Testis (tissue), 3 donors: Measurements from ENCODE around the gene XRCC2. TPM values are rescaled to one million over a fixed set of nuclear protein-coding genes. Genes with fewer than 3 reads are reported as not detected.

Source experiments
- DNase-seq: peaks from one replicate; pipeline ENCODE4 v3.0.0-alpha.2; 2019
- H3K27ac ChIP-seq, 2 donors: fragments of 200-600 bp; sonication (generic); one replicate each; pipeline ENCODE4 v1.5.1; 2019
- H3K27me3 ChIP-seq: fragments of 200-600 bp; sonication (generic); one replicate; pipeline ENCODE4 v1.5.1; 2019
- H3K36me3 ChIP-seq: fragments of 200-600 bp; sonication (generic); one replicate; pipeline ENCODE4 v1.5.1; 2017; ENCODE audit warnings: low read depth; ENCODE audit errors: missing control alignments
- H3K4me1 ChIP-seq: fragments of 200-600 bp; sonication (generic); one replicate; pipeline ENCODE4 v1.5.1; 2019
- H3K4me3 ChIP-seq, 2 donors: fragments of 200-600 bp; sonication (generic); one replicate each; pipeline ENCODE4 v1.5.1; 2017 to 2019
- H3K9me3 ChIP-seq: fragments of 200-600 bp; sonication (generic); one replicate; pipeline ENCODE4 v1.5.1; 2017
- POLR2A ChIP-seq: fragments of 450-650 bp; IDR thresholded peaks from one replicate; pipeline ENCODE4 v1.6.1; 2017; ENCODE audit warnings: antibody characterized with exemption, mild to moderate bottlenecking, moderate library complexity
- WGBS, 2 donors: methylation state at CpG; one replicate each; pipeline ENCODE4 v1.1.5; 2018; 5-methylcytosine and 5-hydroxymethylcytosine counted together
- intact Hi-C: fragments of 100-400 bp; cut with DNase I; formaldehyde crosslinking; loops from one replicate; pipeline ENCODE4 v1.15.1; 2023; ENCODE audit warnings: low total_unique reads
- polyA plus RNA-seq: library from polyadenylated mRNA; stranded (reverse); fragments of 350-450 nt; fragmentation: Illumina TruSeq; extraction: RNeasy Lipid Tissue Mini Kit (QIAGEN cat#74804); gene quantifications from one replicate; pipeline ENCODE4 v1.2.3, GENCODE V29; 2014; ENCODE audit warnings: low read depth, low replicate concordance; ENCODE audit not compliant: insufficient read depth
- total RNA-seq, 2 donors: library from RNA; depleted of rRNA; stranded (reverse); fragments of >200 nt; gene quantifications; one replicate each; pipeline ENCODE4 v1.2.3, GENCODE V29; 2016
- TF ChIP-seq, protein P1 (sequence below), 3 experiments: fragments of 450-650 bp in 2 of 3; fragments of 200-600 bp in 1 of 3; sonication (generic) in 1 of 3; IDR thresholded peaks; one replicate each; pipeline ENCODE4 v1.5.1; 2016 to 2019; ENCODE audit warnings: antibody characterized with exemption in 3 of 3, mild to moderate bottlenecking in 2 of 3, moderate library complexity in 1 of 3

The XRCC2 gene
- total and polyA plus RNA-seq, 3 donors from 2014 or later: 3.4 to 9.6 (median 5.7) TPM

DNA sequence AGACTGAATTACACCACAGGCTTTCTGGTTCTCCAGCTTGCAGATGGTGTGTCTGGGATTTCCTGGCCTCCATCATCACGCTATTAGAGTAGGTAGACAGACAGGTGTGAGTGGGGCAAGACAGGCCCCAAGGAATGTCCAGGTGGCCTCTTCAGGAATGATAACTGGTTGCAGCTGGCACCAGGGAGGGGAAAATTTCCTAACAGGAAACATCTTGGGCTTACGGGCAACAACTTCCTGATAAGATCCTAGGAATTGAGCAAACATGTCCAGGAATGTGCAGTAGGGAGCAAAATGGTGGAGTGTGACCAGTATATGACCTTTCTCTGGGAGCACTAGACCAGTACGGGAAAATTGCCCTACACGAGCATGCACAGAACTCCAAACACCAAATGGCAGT lies 11.3 kb downstream of the XRCC2 start:
- no peak for TF ChIP-seq POLR2A
- TF ChIP-seq, protein P1, sequence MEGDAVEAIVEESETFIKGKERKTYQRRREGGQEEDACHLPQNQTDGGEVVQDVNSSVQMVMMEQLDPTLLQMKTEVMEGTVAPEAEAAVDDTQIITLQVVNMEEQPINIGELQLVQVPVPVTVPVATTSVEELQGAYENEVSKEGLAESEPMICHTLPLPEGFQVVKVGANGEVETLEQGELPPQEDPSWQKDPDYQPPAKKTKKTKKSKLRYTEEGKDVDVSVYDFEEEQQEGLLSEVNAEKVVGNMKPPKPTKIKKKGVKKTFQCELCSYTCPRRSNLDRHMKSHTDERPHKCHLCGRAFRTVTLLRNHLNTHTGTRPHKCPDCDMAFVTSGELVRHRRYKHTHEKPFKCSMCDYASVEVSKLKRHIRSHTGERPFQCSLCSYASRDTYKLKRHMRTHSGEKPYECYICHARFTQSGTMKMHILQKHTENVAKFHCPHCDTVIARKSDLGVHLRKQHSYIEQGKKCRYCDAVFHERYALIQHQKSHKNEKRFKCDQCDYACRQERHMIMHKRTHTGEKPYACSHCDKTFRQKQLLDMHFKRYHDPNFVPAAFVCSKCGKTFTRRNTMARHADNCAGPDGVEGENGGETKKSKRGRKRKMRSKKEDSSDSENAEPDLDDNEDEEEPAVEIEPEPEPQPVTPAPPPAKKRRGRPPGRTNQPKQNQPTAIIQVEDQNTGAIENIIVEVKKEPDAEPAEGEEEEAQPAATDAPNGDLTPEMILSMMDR (IDR thresholded peaks at IDR 0.05): no peak
- no peak overlapping the region for H3K27ac ChIP-seq

DNA sequence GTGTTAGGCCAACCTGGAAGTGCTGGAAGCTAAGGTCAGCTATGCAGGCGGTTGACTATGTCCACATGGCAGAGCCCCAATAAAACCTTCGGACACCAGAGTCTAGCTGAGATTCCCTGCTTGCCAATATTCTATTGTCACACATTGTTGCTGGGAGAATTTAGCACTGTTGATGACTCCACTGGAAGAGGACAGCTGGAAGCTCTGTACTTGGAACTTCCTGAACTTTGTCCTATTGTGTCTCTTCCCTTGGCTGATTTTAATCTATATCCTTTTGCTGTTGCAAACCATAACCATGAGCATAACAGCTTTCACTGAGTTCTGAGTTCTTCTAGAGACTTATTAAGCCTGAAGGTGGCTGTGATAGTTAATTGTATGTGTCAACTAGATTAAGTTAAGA lies 12.0 kb downstream of the XRCC2 start:
- no peak for DNase-seq
- no peaks in the 10 kb centered on the region for H3K36me3 ChIP-seq
- no peak overlapping the region for H3K27ac ChIP-seq
- WGBS, 2 donors: 50 to 77% methylated on average over 1 to 2 of the region's 2 CpGs
- intact Hi-C loops: no loop called here
- no peak overlapping the region for H3K4me3 ChIP-seq
- no peak for TF ChIP-seq POLR2A
- TF ChIP-seq, protein P1 (IDR thresholded peaks at IDR 0.05): no peak
- no peaks in the 10 kb centered on the region for H3K27me3 ChIP-seq
- H3K4me1 ChIP-seq: no peaks in the 10 kb centered on the region
- H3K9me3 ChIP-seq: no peaks in the 10 kb centered on the region

More for the DNA sequence above, 11.3 kb downstream of the XRCC2 start:
- Histone ChIP-seq H3K4me3 (no peak overlapping the region), H3K36me3 (no peaks in the 10 kb centered on the region), H3K4me1 (no peaks in the 10 kb centered on the region), H3K27me3 (no peaks in the 10 kb centered on the region), H3K9me3 (no peaks in the 10 kb centered on the region)
- intact Hi-C loops: no loop called here
- WGBS, 2 donors: 63 to 90% methylated on average over 4 of the region's 4 CpGs
- DNase-seq: no peak

DNA sequence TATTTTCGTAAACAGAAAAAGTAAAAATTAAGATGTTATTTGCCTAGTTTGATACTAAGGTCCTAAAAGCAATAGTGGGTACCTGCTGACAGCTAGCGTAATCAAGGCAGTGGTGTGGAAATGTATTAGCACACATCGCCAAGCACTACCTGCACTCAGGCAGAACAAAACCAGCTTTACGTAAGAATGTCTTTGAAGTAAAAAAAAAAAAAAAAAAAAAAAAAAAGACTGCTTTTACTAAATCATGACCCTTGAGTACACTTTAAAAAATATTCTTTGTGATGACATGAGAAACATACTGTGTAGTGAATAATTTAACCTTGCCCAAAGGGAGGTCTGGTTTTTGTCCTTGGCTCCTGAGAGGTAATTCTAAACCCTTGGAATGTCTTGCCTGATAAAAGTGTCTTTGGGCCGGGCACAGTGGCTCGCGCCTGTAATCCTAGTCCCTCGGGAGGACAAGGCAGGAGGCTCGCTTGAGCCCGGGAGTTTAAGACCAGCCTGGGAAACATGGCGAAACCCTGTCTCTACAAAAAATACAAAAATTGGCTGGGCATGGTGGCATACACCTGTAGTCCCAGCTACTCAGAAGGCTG lies 12.7 kb downstream of the XRCC2 start:
- H3K27ac ChIP-seq: no peak overlapping the region
- TF ChIP-seq, protein P1 (IDR thresholded peaks at IDR 0.05): no peak
- TF ChIP-seq POLR2A: no peak
- H3K4me1 ChIP-seq: no peaks in the 10 kb centered on the region
- WGBS, 2 donors: 80 to 83% methylated on average over 11 of the region's 11 CpGs
- H3K9me3 ChIP-seq: no peaks in the 10 kb centered on the region
- no peaks in the 10 kb centered on the region for H3K36me3 ChIP-seq
- no peak for DNase-seq
- no peak overlapping the region for H3K4me3 ChIP-seq
- intact Hi-C loops: no loop called here
- H3K27me3 ChIP-seq: no peaks in the 10 kb centered on the region

DNA sequence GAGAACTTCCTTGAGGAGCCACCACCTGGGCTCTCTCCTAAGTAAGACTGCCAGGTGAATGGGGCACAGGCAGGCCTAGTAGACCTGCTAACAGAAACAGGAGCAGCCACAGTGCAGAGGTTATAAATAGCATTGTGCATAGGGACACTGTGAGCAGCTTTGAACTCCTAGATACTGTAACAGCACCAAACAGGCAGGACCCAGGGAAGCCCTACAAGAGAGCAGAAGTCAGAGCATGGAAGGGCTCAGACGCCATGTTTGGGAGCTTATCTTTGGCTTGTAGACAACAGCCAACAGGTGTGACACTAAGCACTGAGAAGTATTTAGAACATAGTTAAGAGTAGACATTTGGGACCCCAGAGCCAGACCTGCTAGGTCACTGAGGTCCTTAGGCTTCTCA lies 14.5 kb downstream of the XRCC2 start:
- Histone ChIP-seq H3K9me3 (no peaks in the 10 kb centered on the region), H3K36me3 (no peaks in the 10 kb centered on the region), H3K4me1 (no peaks in the 10 kb centered on the region), H3K4me3 (no peak overlapping the region), H3K27me3 (no peaks in the 10 kb centered on the region), H3K27ac (no peak overlapping the region)
- no peak for DNase-seq
- intact Hi-C loops: no loop called here
- TF ChIP-seq, protein P1 (IDR thresholded peaks at IDR 0.05): no peak
- no peak for TF ChIP-seq POLR2A
- 63 to 92% methylated on average over 1 of the region's 1 CpG for WGBS, 2 donors

DNA sequence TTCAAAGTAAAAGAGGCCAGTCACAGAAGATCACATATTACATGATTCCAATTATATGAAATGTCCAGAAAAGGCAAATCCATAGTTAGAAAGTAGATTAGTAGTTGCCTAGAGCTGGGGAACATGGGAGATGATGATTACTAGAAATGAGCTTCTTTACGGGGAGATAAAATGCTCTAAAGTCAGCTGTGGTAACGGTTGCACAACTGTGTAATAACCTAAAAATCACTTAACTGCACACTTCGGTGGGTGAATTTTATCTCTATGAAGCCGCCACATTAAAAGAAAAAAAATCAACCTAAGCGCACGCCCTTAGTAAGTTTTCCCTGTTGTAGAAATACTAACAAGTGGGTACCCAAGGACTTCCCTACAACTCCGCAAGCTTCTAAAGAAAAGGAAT lies 15.9 kb downstream of the XRCC2 start:
- TF ChIP-seq POLR2A: no peak
- TF ChIP-seq, protein P1 (IDR thresholded peaks at IDR 0.05): no peak
- H3K9me3 ChIP-seq: no peaks in the 10 kb centered on the region
- H3K4me3 ChIP-seq: no peak overlapping the region
- no peaks in the 10 kb centered on the region for H3K27me3 ChIP-seq
- no peak overlapping the region for H3K27ac ChIP-seq
- no peaks in the 10 kb centered on the region for H3K36me3 ChIP-seq
- 92 to 94% methylated on average over 7 of the region's 7 CpGs for WGBS, 2 donors
- intact Hi-C loops: no loop called here
- no peaks in the 10 kb centered on the region for H3K4me1 ChIP-seq
- DNase-seq: no peak
